GM19397 (cell line): ENCODE data around the gene C20orf204.

Experiments
- ATAC-seq: cut with Tn5 transposase; IDR thresholded peaks from one replicate; pipeline ENCODE4 v1.9.1; 2021; ENCODE audit warnings: mild to moderate bottlenecking, moderate library complexity; ENCODE audit not compliant: unreplicated experiment

The C20orf204 gene

DNA sequence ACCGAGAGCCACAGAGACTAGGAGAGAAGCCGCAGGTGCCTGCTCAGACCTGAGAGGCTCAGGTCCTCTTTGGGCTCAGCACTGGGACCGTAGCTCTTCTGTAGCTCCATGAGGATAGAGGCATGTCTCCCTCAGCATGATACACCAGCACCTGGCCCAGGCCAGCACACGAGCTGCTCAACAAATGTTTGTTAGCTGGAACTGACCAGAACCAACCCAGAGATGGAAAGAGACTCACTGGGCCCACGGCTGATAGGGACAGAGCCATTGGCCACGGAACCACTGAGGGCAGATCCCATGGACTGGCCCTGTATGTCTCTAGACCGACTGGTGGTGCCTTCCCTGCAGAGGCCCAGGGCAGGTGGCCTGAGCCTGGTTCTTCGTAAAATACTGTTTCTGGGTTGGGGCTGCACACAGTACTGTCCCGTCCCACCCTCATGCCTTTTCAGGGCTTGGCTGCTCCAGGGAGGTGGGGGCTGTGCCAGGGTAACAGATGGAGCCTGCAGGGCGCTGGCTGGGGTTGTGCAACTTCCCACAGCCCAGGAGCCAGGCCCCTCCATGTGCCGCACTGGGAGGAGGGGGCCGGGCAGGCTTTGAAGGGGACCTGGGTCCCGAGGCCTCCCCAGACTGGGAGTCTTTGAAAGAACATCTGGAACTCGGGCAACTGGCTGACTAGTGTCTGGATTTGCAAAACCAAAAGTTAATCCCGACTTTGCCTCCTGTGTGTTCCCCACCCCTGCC lies 5.2 kb downstream of the C20orf204 start:
- ATAC-seq, result no peak

- no peak for ATAC-seq
Observed at GRCh38 chr20:64041781-64042053, 5.7 kb downstream of the C20orf204 start.

GRCh38 chr20:64042054-64042781 lies 6.2 kb downstream of the C20orf204 start:
- ATAC-seq, result no peak

GRCh38 chr20:64043768-64044167 lies 7.8 kb downstream of the C20orf204 start:
- no peak for ATAC-seq

GRCh38 chr20:64044484-64045247 lies 8.7 kb downstream of the C20orf204 start:
- ATAC-seq, result no peak

GRCh38 chr20:64045346-64046011 lies 9.5 kb downstream of the C20orf204 start:
- ATAC-seq, result no peak

- no peak for ATAC-seq
Observed at GRCh38 chr20:64047046-64047389, 11.0 kb downstream of the C20orf204 start.

DNA sequence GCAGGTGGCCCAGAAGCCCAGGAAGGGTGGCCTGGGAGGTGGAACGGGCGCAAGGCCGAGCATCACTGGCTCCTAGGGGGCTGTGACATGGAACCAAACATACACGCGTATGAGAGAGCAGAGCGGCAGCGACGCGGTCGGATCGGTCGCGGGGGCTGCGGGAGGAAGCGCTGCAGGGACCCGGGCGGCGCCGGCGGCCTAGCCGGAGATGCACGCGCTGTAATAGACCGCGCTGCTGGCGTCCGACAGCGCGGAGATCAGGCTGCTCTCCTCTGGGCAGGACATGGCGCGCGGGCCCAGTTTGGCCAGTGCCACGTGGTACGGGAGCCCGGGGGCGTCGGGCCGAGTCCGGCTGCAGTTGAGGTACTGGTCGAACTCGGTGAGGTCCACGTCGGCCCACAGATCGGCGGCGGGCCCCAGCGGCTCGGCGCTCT lies 12.0 kb downstream of the C20orf204 start:
- ATAC-seq, result no peak

- ATAC-seq, result no peak
Observed at GRCh38 chr20:64048402-64049044, 12.5 kb downstream of the C20orf204 start.

- ATAC-seq, result no peak
Observed at GRCh38 chr20:64049060-64049877, 13.3 kb downstream of the C20orf204 start, which contains the start of gene SOX18. Gene SOX18, minus strand, starts transcription at chr20:64049639. Its CDS starts 123 bp downstream, at chr20:64049516.

DNA sequence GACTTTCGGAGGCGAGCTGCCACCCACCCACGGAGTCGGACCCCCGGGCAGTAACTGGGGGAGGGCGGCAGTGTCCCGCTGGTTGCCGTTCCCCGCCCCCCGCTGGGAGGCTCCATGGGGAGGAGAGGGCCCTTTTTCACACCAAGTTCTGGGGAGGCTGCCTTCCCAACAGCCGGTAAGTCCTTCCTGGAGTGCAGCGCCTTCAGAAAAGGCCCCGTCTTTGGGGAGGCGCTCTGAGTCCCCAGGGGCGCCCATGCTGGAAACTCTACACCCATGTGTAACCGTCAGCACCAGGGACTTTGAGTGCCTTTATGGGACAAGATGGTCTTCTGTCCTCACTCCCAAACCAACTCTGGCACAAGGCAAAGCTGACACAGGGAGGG lies 13.9 kb downstream of the C20orf204 start:
- no peak for ATAC-seq

- no peak for ATAC-seq
Observed at GRCh38 chr20:64050261-64051032, 14.5 kb downstream of the C20orf204 start.

- no peak for ATAC-seq
Observed at GRCh38 chr20:64051033-64051452, 15.1 kb downstream of the C20orf204 start.

GRCh38 chr20:64051561-64052325 lies 15.8 kb downstream of the C20orf204 start:
- no peak for ATAC-seq

GRCh38 chr20:64052326-64052722 lies 16.3 kb downstream of the C20orf204 start:
- ATAC-seq, result no peak

DNA sequence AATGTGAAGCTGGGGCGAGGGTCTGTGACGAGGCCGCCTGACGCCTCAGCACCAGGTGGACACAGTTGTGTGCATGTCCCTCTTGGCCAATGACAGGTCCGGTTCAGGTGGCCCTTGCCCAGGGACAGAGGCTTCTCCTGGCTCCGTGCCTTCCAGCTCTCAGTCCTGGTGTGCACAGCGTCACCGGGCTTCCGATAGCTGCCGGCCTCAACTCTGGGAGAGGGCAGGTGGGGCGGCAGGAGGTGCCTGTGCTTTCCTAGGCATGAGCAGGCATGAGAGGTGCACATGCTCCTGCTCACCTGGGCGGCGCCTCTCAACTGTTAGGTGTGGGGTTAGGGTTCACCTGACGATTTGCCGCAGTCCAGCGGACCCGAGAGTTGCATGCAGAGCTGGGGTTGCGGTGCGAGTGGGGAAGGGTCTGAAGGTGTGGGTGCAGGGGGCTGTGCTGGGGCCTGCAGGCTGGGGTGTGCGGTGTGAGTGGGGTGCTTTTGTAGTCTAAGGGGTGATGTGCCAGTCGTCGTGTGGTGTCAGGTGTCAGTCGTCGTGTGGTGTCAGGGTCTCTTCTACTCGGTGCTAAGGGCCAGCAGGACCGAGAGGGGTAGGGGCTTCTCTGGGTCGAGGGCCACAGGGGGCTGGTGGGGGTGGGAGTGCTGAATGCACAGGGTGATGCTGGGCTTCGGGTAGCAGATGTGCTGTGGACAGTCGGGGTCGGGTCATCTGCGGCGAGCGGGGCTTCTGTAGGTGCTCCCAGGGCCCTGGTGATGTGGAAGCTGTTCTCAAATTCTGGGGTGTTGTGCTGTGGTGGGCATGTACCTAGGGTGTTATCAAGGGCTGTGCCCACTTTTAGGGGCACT lies 17.2 kb downstream of the C20orf204 start:
- no peak for ATAC-seq

GRCh38 chr20:64053841-64054661 lies 18.1 kb downstream of the C20orf204 start:
- no peak for ATAC-seq
